Upper lobe of right lung (tissue), 1 donor: ENCODE measurements around the gene STAT6. TPM values are rescaled to one million over a fixed set of nuclear protein-coding genes. Genes with fewer than 3 reads are reported as not detected.
A peak's percentile ranks its signal among the peaks of the same experiment; 100 is the strongest.

Source experiments
- ATAC-seq: fragments of 200-7000 bp; cut with Tn5 transposase; one replicate; pipeline ENCODE4 v1.9.1; 2020; ENCODE audit warnings: mild to moderate bottlenecking, moderate library complexity
- DNase-seq: peaks from one replicate; pipeline ENCODE4 v3.0.0-alpha.2; 2020
- H3K27ac ChIP-seq: fragments of 200-600 bp; one replicate; pipeline ENCODE4 v1.8.0; 2022
- H3K27me3 ChIP-seq: fragments of 200-600 bp; one replicate; pipeline ENCODE4 v1.8.0; 2022; ENCODE audit warnings: mild to moderate bottlenecking
- H3K36me3 ChIP-seq: fragments of 200-600 bp; one replicate; pipeline ENCODE4 v1.8.0; 2022
- H3K4me1 ChIP-seq: fragments of 200-600 bp; one replicate; pipeline ENCODE4 v1.8.0; 2022
- H3K4me3 ChIP-seq: fragments of 200-600 bp; one replicate; pipeline ENCODE4 v1.8.0; 2022; ENCODE audit warnings: mild to moderate bottlenecking
- H3K9me3 ChIP-seq: fragments of 200-600 bp; one replicate; pipeline ENCODE4 v1.8.0; 2022
- CTCF ChIP-seq: fragments of 200-600 bp; IDR thresholded peaks from one replicate; pipeline ENCODE4 v1.8.0; 2022; ENCODE audit warnings: antibody characterized with exemption
- intact Hi-C: fragments of 100-400 bp; cut with DNase I; formaldehyde crosslinking; loops from one replicate; pipeline ENCODE4 v1.11.0; 2022
- total RNA-seq: library from RNA; stranded (reverse); fragmentation: NEBNext Ultra II Directional; extraction: Animal tissue kit (Norgen Biotek cat#: 25700); gene quantifications from one replicate; pipeline ENCODE4 v1.2.1, GENCODE V29; 2021
- donor health status: DM: no; HTN: yes; CAD: no; lungs with severe emphysema.

Gene STAT6
- total RNA-seq, 1 donor from 2014 or later = 230 TPM

- peak; percentile 20 for ATAC-seq
- H3K36me3 ChIP-seq = peaks cover 85% of the 10 kb centered on the region
- H3K9me3 ChIP-seq = no peaks in the 10 kb centered on the region
- no peak for DNase-seq
- H3K4me3 ChIP-seq = no peak overlapping the region
- H3K27me3 ChIP-seq = no peaks in the 10 kb centered on the region
- H3K27ac ChIP-seq = peak overlapping the region; percentile 36
- intact Hi-C loops = no loop called here
- no peak for TF ChIP-seq CTCF
- peaks cover 16% of the 10 kb centered on the region for H3K4me1 ChIP-seq
Observed at GRCh38 chr12:57099047-57099714, 12.0 kb downstream of the STAT6 start.

GRCh38 chr12:57098546-57098945 is 12.6 kb downstream of the STAT6 start:
- H3K4me1 ChIP-seq = peaks cover 19% of the 10 kb centered on the region
- peaks cover 80% of the 10 kb centered on the region for H3K36me3 ChIP-seq
- H3K9me3 ChIP-seq = no peaks in the 10 kb centered on the region
- intact Hi-C loops = no loop called here
- H3K27me3 ChIP-seq = no peaks in the 10 kb centered on the region
- TF ChIP-seq CTCF = no peak
- H3K27ac ChIP-seq = peak overlapping the region; percentile 36
- ATAC-seq (no peak), DNase-seq (no peak)
- no peak overlapping the region for H3K4me3 ChIP-seq

DNA sequence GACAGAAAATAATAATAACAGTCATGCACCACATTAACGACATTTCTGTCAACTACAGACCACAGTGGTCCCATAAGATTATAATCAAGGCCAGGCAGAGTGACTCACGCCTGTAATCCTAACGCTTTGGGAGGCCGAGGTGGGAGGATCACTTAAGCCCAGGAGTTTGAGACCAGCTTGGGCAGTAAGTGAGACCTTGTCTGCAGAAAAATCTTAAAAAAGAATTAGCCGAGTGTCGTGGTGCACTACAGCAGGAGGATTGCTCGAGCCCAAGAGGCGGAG is 13.7 kb downstream of the STAT6 start:
- Histone ChIP-seq H3K27ac (no peak overlapping the region), H3K36me3 (peaks cover 79% of the 10 kb centered on the region), H3K4me1 (peaks cover 29% of the 10 kb centered on the region), H3K4me3 (no peak overlapping the region), H3K27me3 (no peaks in the 10 kb centered on the region), H3K9me3 (no peaks in the 10 kb centered on the region)
- intact Hi-C loops = no loop called here
- no peak for TF ChIP-seq CTCF
- ATAC-seq (no peak), DNase-seq (no peak)

DNA sequence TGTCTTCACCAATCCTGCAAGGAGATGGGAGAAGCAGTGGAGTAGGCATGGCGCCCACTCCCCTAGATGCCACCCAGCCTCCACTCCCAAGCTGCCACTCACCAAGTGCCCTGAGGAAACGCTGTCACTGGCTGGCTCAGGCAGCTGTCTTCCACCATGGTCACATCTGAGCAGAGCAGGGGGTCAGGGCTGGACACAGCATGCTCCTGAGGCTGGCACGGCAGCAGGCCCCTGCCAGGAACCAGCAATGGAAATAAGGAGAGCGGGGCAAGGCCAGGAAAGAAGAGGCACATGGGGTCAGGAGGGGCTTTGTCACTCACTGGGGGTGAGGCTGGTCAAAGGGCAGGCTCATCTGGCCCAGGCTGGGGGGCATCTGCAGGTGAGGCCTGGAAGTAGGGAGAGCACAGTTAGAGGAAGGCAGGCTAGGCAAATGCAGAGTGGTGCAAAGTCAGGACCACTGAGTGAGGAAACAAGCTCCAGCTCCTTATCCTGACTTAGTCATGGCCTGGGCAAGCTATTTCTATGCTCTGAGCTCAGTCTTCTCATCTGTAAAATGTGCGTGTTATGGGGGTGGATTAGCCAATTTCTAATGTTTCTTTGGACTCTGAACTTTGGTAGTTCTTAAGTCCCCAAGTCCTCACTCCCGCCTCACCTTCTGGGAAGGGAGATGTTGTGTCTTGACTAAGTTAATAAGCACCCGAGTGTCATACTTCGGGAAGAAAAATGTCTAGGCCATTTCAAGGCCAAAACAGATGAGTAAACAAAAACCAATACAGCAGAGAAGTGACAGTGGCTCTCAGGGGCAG is 14.2 kb downstream of the STAT6 start:
- Histone ChIP-seq H3K4me1 (peaks cover 29% of the 10 kb centered on the region), H3K27ac (no peak overlapping the region), H3K36me3 (peaks cover 81% of the 10 kb centered on the region), H3K9me3 (no peaks in the 10 kb centered on the region), H3K27me3 (no peaks in the 10 kb centered on the region), H3K4me3 (no peak overlapping the region)
- no peak for TF ChIP-seq CTCF
- ATAC-seq (no peak), DNase-seq (no peak)
- intact Hi-C loops = no loop called here

DNA sequence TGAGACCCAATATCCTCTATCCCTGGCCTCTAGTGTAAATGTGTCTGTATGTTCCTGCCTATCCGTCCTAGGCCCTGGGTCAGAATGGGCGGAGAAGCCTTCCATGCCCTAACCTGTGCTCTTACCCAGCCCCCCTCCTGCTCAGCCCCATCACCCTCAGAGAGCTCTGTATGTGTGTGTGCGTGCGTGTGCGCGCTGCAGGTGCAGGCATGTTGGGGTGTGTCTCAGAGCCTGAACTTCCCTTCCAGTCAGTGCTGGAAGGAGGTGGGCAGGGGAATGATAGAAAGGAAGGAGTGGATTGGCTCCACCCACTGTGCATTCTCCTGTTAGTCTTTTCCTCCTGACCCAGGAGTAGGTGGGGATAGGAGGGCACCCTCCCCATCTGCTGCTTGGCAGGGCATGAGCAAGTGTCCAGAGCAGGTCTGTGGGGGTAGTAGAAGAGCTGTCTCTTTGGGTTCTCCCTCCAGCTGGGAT is 15.0 kb downstream of the STAT6 start:
- H3K4me3 ChIP-seq = no peak overlapping the region
- peak; percentile 6 for ATAC-seq
- H3K27ac ChIP-seq = no peak overlapping the region
- peaks cover 38% of the 10 kb centered on the region for H3K4me1 ChIP-seq
- H3K9me3 ChIP-seq = no peaks in the 10 kb centered on the region
- intact Hi-C loops = no loop called here
- no peak for TF ChIP-seq CTCF
- no peaks in the 10 kb centered on the region for H3K27me3 ChIP-seq
- H3K36me3 ChIP-seq = peaks cover 81% of the 10 kb centered on the region
- DNase-seq = no peak
